Activated CD8-positive, alpha-beta memory T cell treated with anti-CD3 and anti-CD28 coated beads, Interleukin-2, amount 10 ng/mL, durations not matched to agents 7 days and 5 days (primary cell): ENCODE measurements around the gene MAP4K4. TPM values are rescaled to one million over a fixed set of nuclear protein-coding genes. Genes with fewer than 3 reads are reported as not detected.
"Not testable (repeated sequence)": the region's sequence is repeated elsewhere in the genome, so short reads cannot be mapped to it uniquely, and the experiment has no call there.

Source experiments
- ATAC-seq: fragments of 150-1000 bp; cut with Tn5 transposase; one replicate; pipeline ENCODE4 v1.10.0; 2021; ENCODE audit warnings: moderate library complexity
- CTCF ChIA-PET: fragments of 350-600 bp; sonication (Branson Sonifier 250); formaldehyde crosslinking; loops from one replicate; lab custom pipeline; 2021; ENCODE audit warnings: antibody characterized with exemption; lab: Charles Lee
- DNase-seq: peaks from one replicate; pipeline ENCODE4 v3.0.0-alpha.2; 2020
- H3K27ac Mint-ChIP-seq: one replicate; pipeline ENCODE4 v1.8.0; 2021; ENCODE audit warnings: mild to moderate bottlenecking, mixed read lengths
- H3K27me3 Mint-ChIP-seq: one replicate; pipeline ENCODE4 v1.8.0; 2021; ENCODE audit warnings: mixed read lengths
- H3K36me3 Mint-ChIP-seq: one replicate; pipeline ENCODE4 v1.8.0; 2021; ENCODE audit warnings: mild to moderate bottlenecking, mixed read lengths
- H3K4me1 Mint-ChIP-seq: one replicate; pipeline ENCODE4 v1.8.0; 2021; ENCODE audit warnings: mixed read lengths
- H3K4me3 Mint-ChIP-seq: one replicate; pipeline ENCODE4 v1.8.0; 2021; ENCODE audit warnings: mild to moderate bottlenecking, moderate library complexity, mixed read lengths
- H3K9me3 Mint-ChIP-seq: one replicate; pipeline ENCODE4 v1.8.0; 2022; ENCODE audit warnings: low read depth, mixed read lengths
- total RNA-seq, 2 experiments: library from RNA; stranded (reverse); gene quantifications; one replicate each; pipeline ENCODE4 v1.2.3, GENCODE V29; 2021

MAP4K4 gene
- total RNA-seq, 2 experiments from 2014 or later, result 42.8 to 45.9 TPM

DNA sequence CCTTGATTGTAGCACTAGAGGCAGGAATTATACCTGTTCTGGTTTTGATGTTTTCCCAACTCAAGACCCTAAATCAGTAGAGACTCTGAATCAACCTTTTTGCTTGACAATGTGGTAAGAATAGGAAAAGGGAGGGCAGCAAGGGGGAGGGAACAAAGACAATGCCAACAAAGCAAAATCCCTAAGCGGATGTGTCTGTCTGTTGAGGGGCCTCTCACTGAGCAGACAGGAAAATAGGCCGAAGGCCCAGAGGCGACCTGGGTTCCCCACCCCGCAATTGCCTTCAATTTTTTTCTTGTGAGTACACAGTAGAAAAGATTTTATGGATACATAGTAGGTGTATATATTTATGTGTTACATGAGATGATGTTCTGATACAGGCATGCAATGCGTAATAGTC lies 75.6 kb downstream of the MAP4K4 start:
- no peaks in the 10 kb centered on the region for H3K9me3 Mint-ChIP-seq
- peaks cover 20% of the 10 kb centered on the region for H3K4me1 Mint-ChIP-seq
- no peaks in the 10 kb centered on the region for H3K36me3 Mint-ChIP-seq
- no peaks in the 10 kb centered on the region for H3K27me3 Mint-ChIP-seq
- ATAC-seq (no peak), DNase-seq (no peak)
- CTCF ChIA-PET, result no interaction called here
- H3K4me3 Mint-ChIP-seq, result no peak overlapping the region
- H3K27ac Mint-ChIP-seq, result no peak overlapping the region

DNA sequence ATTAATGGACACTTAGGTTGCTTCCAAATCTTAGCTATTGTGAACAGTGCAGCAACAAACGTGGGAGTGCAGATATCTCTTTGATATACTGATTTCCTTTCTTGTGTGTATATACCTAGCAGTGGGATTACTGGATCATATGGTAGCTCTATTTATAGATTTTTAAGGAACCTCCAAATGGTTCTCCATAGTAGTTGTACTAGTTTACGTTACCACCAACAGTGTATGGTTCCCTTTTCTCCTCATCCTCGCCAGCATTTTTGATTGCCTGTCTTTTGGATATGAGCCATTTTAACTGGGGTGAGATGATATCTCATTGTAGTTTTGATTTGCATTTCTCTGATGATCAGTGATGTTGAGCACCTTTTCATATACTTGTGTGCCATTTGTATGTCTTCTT lies 76.5 kb downstream of the MAP4K4 start:
- peaks cover 13% of the 10 kb centered on the region for H3K4me1 Mint-ChIP-seq
- H3K9me3 Mint-ChIP-seq, DNase-seq, CTCF ChIA-PET, H3K4me3 Mint-ChIP-seq, H3K27ac Mint-ChIP-seq, H3K27me3 Mint-ChIP-seq, ATAC-seq, H3K36me3 Mint-ChIP-seq: not testable (repeated sequence)

- Mint-ChIP-seq H3K36me3 (no peaks in the 10 kb centered on the region), H3K27me3 (no peaks in the 10 kb centered on the region), H3K9me3 (no peaks in the 10 kb centered on the region), H3K4me3 (no peak overlapping the region), H3K27ac (no peak overlapping the region), H3K4me1 (peaks cover 14% of the 10 kb centered on the region)
- CTCF ChIA-PET, result interaction anchor here (2.6 kb wide), 1 partner anchor 56 kb away, joined by 8 read pairs; no protein-coding TSS in a partner anchor
- DNase-seq (no peak), ATAC-seq (no peak)
Observed at GRCh38 chr2:101775092-101775491, 77.6 kb downstream of the MAP4K4 start.

DNA sequence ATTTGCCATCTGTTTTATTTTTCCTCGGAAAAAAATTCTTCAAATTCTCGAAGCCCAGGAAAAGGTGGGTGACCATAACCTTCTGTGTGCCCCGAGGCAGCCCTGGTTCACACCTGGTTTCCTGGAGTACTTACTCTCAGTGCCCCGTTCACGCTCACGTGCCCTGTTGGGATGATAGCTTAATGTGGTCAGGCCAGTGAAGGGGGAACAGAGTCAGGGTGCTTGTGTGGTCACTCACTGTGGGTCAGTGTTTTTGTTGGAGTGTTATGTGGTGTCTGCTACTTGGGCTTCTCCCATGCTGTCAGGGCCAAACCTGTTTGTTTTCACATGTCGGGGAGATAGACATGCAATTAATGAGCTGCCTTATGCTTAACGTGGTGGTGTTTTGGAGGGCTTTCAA lies 78.1 kb downstream of the MAP4K4 start:
- no peak for ATAC-seq
- DNase-seq, result no peak
- Mint-ChIP-seq H3K4me1 (peaks cover 14% of the 10 kb centered on the region), H3K27me3 (no peaks in the 10 kb centered on the region), H3K4me3 (no peak overlapping the region), H3K27ac (no peak overlapping the region), H3K9me3 (no peaks in the 10 kb centered on the region), H3K36me3 (no peaks in the 10 kb centered on the region)
- CTCF ChIA-PET, result interaction anchor here (2.6 kb wide), 1 partner anchor 56 kb away, joined by 8 read pairs; no protein-coding TSS in a partner anchor

GRCh38 chr2:101776172-101777043 lies 78.9 kb downstream of the MAP4K4 start:
- Mint-ChIP-seq H3K4me3 (no peak overlapping the region), H3K36me3 (no peaks in the 10 kb centered on the region), H3K27ac (no peak overlapping the region), H3K4me1 (peaks cover 17% of the 10 kb centered on the region), H3K27me3 (no peaks in the 10 kb centered on the region), H3K9me3 (no peaks in the 10 kb centered on the region)
- CTCF ChIA-PET, result interaction anchor here (2.6 kb wide), 1 partner anchor 55 kb away, joined by 8 read pairs; no protein-coding TSS in a partner anchor
- no peak for ATAC-seq
- no peak for DNase-seq

DNA sequence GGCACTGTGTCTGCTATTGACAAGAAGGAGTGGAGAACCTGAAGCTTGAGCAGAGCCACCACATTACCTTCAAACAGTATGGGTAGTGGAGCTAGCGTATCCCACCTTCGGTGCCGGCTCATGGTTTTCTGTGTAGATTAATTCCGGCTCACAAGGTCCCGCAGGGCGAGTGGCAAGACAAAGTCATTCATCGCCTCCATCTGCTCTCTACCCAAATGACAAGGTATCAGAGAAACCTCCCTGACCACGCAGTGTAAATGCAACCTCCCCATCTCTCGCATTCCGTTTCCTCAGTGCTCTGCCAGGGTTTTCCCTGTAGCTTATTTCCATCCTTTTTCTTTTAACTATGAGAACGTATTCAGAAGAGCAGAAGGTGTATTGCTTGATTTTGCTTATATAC lies 79.8 kb downstream of the MAP4K4 start:
- Mint-ChIP-seq H3K36me3 (peaks cover 3% of the 10 kb centered on the region), H3K27ac (no peak overlapping the region), H3K9me3 (no peaks in the 10 kb centered on the region), H3K27me3 (no peaks in the 10 kb centered on the region), H3K4me3 (no peak overlapping the region), H3K4me1 (peaks cover 24% of the 10 kb centered on the region)
- DNase-seq, result no peak
- ATAC-seq, result no peak
- CTCF ChIA-PET, result interaction anchor here (2.6 kb wide), 1 partner anchor 54 kb away, joined by 8 read pairs; no protein-coding TSS in a partner anchor

- Mint-ChIP-seq H3K27me3 (no peaks in the 10 kb centered on the region), H3K36me3 (peaks cover 3% of the 10 kb centered on the region), H3K4me3 (no peak overlapping the region), H3K4me1 (peaks cover 29% of the 10 kb centered on the region), H3K9me3 (no peaks in the 10 kb centered on the region), H3K27ac (no peak overlapping the region)
- ATAC-seq (no peak), DNase-seq (no peak)
- CTCF ChIA-PET, result no interaction called here
Observed at GRCh38 chr2:101778102-101778501, 80.6 kb downstream of the MAP4K4 start.

DNA sequence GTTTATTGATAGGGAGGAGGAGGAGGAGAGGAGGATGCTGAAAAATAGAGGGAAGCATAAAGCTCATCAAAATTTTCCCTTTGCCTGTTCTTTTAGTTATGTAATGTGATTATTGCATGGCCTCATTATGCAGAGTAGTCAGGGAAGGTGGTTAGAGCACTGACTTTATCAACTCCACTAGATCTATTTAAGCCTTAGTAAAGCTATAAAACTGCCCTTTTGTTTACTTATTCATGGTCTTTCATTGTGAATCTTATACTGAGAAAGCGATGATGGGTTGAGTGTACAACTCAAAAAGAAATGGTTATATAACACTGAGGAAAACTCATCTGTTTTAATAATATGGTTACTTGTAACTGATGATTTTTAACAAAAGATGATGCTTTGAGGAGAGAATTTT lies 81.7 kb downstream of the MAP4K4 start:
- no peak for ATAC-seq
- Mint-ChIP-seq H3K4me1 (peaks cover 29% of the 10 kb centered on the region), H3K4me3 (no peak overlapping the region), H3K9me3 (no peaks in the 10 kb centered on the region), H3K36me3 (peaks cover 3% of the 10 kb centered on the region), H3K27me3 (no peaks in the 10 kb centered on the region), H3K27ac (no peak overlapping the region)
- DNase-seq, result no peak
- CTCF ChIA-PET, result interaction anchor here (1.2 kb wide), 1 partner anchor 11 kb away, joined by 3 read pairs; no protein-coding TSS in a partner anchor

DNA sequence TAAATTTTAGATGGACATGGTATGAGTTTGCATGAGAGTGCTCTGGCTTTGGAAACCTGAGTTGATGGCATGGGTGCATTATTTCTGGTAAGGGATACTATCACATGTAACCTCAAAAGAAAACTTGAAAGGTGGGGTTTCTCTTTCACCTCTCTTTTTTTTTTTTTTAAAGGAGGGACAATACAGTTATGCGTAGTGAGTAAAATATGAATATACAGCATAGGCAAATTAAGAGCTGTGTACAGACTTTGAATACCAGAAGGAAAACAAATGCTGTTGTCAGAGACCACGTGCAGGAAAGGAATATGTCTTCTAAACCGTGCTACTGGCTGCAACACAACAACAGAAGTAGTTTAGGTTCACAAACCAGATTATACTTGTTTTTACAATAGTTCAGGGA lies 82.1 kb downstream of the MAP4K4 start:
- ATAC-seq, result no peak
- H3K4me3 Mint-ChIP-seq, result no peak overlapping the region
- H3K4me1 Mint-ChIP-seq, result peaks cover 29% of the 10 kb centered on the region
- no peaks in the 10 kb centered on the region for H3K27me3 Mint-ChIP-seq
- no peaks in the 10 kb centered on the region for H3K9me3 Mint-ChIP-seq
- no peak overlapping the region for H3K27ac Mint-ChIP-seq
- DNase-seq, result no peak
- CTCF ChIA-PET, result interaction anchor here (1.2 kb wide), 1 partner anchor 11 kb away, joined by 3 read pairs; no protein-coding TSS in a partner anchor
- peaks cover 3% of the 10 kb centered on the region for H3K36me3 Mint-ChIP-seq

DNA sequence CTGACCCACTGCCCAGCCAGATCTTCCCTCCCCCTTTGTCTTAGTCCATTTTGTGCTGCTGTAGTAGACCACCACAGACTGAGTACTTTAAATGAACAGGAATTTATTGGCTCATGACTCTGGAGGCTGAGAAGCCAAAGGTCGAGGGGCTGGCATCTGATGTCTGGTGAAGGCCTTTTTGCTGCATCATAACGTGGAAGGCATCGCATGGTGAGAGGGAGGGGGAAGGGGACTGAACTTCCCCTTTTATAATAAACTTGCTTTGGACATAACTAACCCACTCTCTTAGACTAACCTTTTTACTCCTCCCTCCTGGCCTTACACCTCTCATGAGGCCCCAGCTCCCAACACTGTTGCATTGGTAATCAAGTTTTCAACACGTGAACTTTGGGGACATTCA lies 83.8 kb downstream of the MAP4K4 start:
- Mint-ChIP-seq H3K4me1 (peaks cover 24% of the 10 kb centered on the region), H3K4me3 (no peak overlapping the region)

DNA sequence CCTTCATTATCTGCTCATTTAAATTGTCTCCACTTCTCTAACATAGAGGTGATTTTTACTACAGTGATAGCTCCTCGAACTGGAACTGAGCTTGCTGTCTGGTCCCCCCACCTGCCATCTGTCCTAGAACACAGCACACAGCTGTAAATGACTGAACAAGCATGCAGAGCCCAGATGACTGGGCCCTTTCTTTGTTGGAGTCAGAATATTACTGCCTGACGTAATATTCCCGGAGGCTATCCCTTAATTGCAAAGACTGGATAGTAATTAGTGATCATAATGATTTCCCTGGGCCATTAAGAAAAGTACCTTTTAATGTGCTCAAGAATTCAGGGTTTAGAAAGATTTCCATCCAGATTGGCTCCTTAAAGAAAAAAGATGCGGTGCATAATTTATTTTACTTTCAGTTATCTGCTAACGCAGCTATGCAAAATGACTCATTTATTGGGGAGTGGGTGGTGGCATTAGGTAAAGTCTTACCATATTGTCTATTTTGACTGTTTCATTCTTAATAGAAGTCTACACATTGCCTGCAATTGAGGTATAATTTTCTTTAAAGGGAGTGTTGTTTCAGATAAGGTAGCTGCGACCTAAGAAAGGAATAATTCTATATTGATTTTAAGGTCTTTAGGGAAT lies 84.4 kb downstream of the MAP4K4 start:
- CTCF ChIA-PET, result no interaction called here
- Mint-ChIP-seq H3K4me3 (no peak overlapping the region), H3K27me3 (no peaks in the 10 kb centered on the region), H3K27ac (no peak overlapping the region), H3K9me3 (no peaks in the 10 kb centered on the region), H3K36me3 (peaks cover 3% of the 10 kb centered on the region), H3K4me1 (peaks cover 24% of the 10 kb centered on the region)
- DNase-seq (no peak), ATAC-seq (no peak)

More for the DNA sequence above, 83.8 kb downstream of the MAP4K4 start:
- ATAC-seq (no peak), DNase-seq (no peak)
- H3K36me3 Mint-ChIP-seq, result peaks cover 3% of the 10 kb centered on the region
- no peak overlapping the region for H3K27ac Mint-ChIP-seq
- no peaks in the 10 kb centered on the region for H3K9me3 Mint-ChIP-seq
- CTCF ChIA-PET, result no interaction called here
- no peaks in the 10 kb centered on the region for H3K27me3 Mint-ChIP-seq

DNA sequence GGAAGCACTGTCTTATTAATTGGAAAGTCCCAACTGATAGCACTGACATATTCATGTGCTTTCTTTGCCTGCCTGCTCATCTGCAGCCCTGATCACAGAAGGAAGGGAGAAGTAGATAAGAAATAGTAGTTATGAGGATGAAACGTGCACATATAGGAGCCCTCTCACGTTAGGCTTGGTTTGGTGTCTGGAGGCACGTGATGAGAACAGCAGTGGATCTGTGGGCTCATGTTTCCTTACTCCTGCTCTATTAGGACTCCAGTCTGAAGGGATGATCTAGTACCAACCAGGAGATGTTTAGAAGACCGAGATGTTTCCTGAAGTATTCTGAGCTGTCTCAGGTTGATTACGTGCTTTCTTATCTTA lies 84.9 kb downstream of the MAP4K4 start:
- Mint-ChIP-seq H3K4me1 (peaks cover 24% of the 10 kb centered on the region), H3K36me3 (peaks cover 3% of the 10 kb centered on the region), H3K9me3 (no peaks in the 10 kb centered on the region), H3K4me3 (no peak overlapping the region), H3K27me3 (no peaks in the 10 kb centered on the region), H3K27ac (no peak overlapping the region)
- CTCF ChIA-PET, result no interaction called here
- DNase-seq (no peak), ATAC-seq (no peak)

DNA sequence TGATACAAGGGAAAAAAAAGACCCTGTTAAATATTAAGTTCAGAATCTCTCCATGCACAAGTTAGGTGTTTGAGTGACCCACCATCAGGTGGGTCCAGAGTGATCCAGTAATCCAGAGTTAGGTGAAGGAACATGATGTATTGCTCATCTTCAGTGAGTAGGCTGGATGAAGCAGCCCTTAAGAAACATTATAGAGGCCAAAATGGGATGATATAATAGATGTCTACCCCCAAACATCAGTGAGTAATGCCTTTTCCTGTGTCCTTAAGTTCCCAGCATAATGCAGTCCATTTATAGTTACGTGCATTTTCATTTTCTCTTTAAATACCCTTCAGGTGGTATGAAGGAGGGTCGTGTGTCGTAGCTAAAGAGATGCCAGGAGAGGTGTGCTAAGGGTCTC lies 89.6 kb downstream of the MAP4K4 start:
- peaks cover 10% of the 10 kb centered on the region for H3K4me1 Mint-ChIP-seq
- no peak overlapping the region for H3K4me3 Mint-ChIP-seq
- no peak overlapping the region for H3K27ac Mint-ChIP-seq
- DNase-seq, result no peak
- H3K9me3 Mint-ChIP-seq, result no peaks in the 10 kb centered on the region
- CTCF ChIA-PET, result no interaction called here
- no peaks in the 10 kb centered on the region for H3K27me3 Mint-ChIP-seq
- no peak for ATAC-seq
- peaks cover 10% of the 10 kb centered on the region for H3K36me3 Mint-ChIP-seq

DNA sequence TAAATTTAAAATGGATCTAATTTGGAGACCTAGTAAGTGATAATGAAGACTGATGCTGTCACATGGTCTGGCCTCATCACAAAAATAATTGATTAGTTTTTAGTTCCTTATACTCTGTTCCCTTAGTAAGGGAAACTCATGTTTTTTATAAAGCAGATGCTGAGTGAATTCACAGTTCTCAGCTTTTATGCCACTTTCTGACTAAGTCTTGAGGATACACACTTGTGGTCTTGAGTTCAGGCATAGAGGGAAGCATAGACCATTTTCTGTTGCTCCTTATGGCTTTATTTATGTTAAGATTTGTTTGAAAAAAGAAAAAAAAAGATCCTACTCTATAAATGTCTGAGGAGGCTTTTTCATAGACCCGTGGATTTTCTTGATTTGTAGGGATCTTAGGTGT lies 91.1 kb downstream of the MAP4K4 start:
- Mint-ChIP-seq H3K4me1 (peaks cover 5% of the 10 kb centered on the region), H3K4me3 (no peak overlapping the region), H3K27me3 (no peaks in the 10 kb centered on the region), H3K9me3 (no peaks in the 10 kb centered on the region), H3K36me3 (peaks cover 10% of the 10 kb centered on the region), H3K27ac (no peak overlapping the region)
- ATAC-seq (no peak), DNase-seq (no peak)
- CTCF ChIA-PET, result no interaction called here
